CD4-positive, alpha-beta T cell treated with Interleukin-1 beta for 1 hour (primary cell): ENCODE results near the gene KLF1.
"Not testable (repeated sequence)": the region's sequence is repeated elsewhere in the genome, so short reads cannot be mapped to it uniquely, and the experiment has no call there.

Source experiments
- DNase-seq, 2 donors: peaks; one replicate each; pipeline ENCODE4 v3.0.0-alpha.2; 2020 to 2022

KLF1 gene

GRCh38 chr19:12890787-12891552 lies 4.0 kb upstream of the KLF1 start, which contains the start of gene GCDH:
Gene GCDH, plus strand, starts transcription at chr19:12891160. Its CDS starts 145 bp downstream, at chr19:12891305.
- peak; percentile 98 for DNase-seq

GRCh38 chr19:12890299-12890786 lies 3.3 kb upstream of the KLF1 start:
- not testable (repeated sequence) for DNase-seq

- no peak for DNase-seq
Measured at GRCh38 chr19:12888006-12888603, 1.1 kb upstream of the KLF1 start.

- no peak for DNase-seq
Measured at GRCh38 chr19:12886651-12886968, 391 bp downstream of the KLF1 start.

GRCh38 chr19:12885749-12886650 lies 1.0 kb downstream of the KLF1 start:
- no peak for DNase-seq

- peak; percentile 91 for DNase-seq
Measured at GRCh38 chr19:12884926-12885748, 1.9 kb downstream of the KLF1 start.

GRCh38 chr19:12884627-12884925 lies 2.4 kb downstream of the KLF1 start:
- no peak for DNase-seq

GRCh38 chr19:12884202-12884601 lies 2.8 kb downstream of the KLF1 start:
- DNase-seq: no peak

- DNase-seq: no peak
Measured at GRCh38 chr19:12882589-12882988, 4.4 kb downstream of the KLF1 start.

GRCh38 chr19:12881172-12881808 lies 5.7 kb downstream of the KLF1 start, which contains the start of gene DNASE2:
Gene DNASE2, minus strand, starts transcription at chr19:12881449. Its CDS starts 74 bp downstream, at chr19:12881375.
- DNase-seq: peak; percentile 88 to 93

- no peak for DNase-seq
Measured at GRCh38 chr19:12880551-12881171, 6.3 kb downstream of the KLF1 start.

- no peak for DNase-seq
Measured at GRCh38 chr19:12875086-12875485, 11.9 kb downstream of the KLF1 start.

- no peak for DNase-seq
Measured at GRCh38 chr19:12873891-12874745, 12.9 kb downstream of the KLF1 start.

- peak; percentile 80 to 82 for DNase-seq
Measured at GRCh38 chr19:12872941-12873890, 13.8 kb downstream of the KLF1 start.

GRCh38 chr19:12872255-12872654 lies 14.7 kb downstream of the KLF1 start:
- DNase-seq: no peak

- DNase-seq: no peak
Measured at GRCh38 chr19:12871681-12872080, 15.3 kb downstream of the KLF1 start.

- no peak for DNase-seq
Measured at GRCh38 chr19:12868540-12869112, 18.4 kb downstream of the KLF1 start.

GRCh38 chr19:12867120-12868099 lies 19.6 kb downstream of the KLF1 start:
- DNase-seq: peak; percentile 58 to 71
